Spleen (tissue), 7 donors: ENCODE data around the gene MRGPRD.

Source experiments
- POLR2A ChIP-seq, 3 donors: fragments of 450-650 bp; IDR thresholded peaks; one replicate each; pipeline ENCODE4 v1.5.1; 2017; ENCODE audit warnings: antibody characterized with exemption in 3 of 3, mild to moderate bottlenecking in 1 of 3
- POLR2AphosphoS5 ChIP-seq, 3 donors: sonication (generic); formaldehyde crosslinking; IDR thresholded peaks; one replicate each; pipeline ENCODE4 v1.5.1; 2017; ENCODE audit warnings: antibody characterized with exemption in 3 of 3
- TF ChIP-seq, protein P1 (sequence below), 11 experiments: fragments of 200-600 bp in 7 of 11; fragments of 450-650 bp in 4 of 11; sonication (generic) in 4 of 11; IDR thresholded peaks in 8 of 11; conservative IDR thresholded peaks in 3 of 11; 1 replicate in 7 of 11; 2 replicates in 4 of 11; pipeline versions ENCODE4 v1.4.0 to v1.8.0; 2016 to 2021; ENCODE audit warnings: antibody characterized with exemption in 11 of 11, inconsistent platforms in 4 of 11, mild to moderate bottlenecking in 1 of 11
- donor health status: DM: no; HTN: no; CAD: no; lungs with moderate emphysema.
- donor health status: DM: no; HTN: no; CAD: no.
- donor health status: DM: no; HTN: no; CAD: no.

- TF ChIP-seq POLR2AphosphoS5 (IDR thresholded peaks at IDR 0.05) (no peak), POLR2A (IDR thresholded peaks at IDR 0.05) (no peak)
- TF ChIP-seq, protein P1, sequence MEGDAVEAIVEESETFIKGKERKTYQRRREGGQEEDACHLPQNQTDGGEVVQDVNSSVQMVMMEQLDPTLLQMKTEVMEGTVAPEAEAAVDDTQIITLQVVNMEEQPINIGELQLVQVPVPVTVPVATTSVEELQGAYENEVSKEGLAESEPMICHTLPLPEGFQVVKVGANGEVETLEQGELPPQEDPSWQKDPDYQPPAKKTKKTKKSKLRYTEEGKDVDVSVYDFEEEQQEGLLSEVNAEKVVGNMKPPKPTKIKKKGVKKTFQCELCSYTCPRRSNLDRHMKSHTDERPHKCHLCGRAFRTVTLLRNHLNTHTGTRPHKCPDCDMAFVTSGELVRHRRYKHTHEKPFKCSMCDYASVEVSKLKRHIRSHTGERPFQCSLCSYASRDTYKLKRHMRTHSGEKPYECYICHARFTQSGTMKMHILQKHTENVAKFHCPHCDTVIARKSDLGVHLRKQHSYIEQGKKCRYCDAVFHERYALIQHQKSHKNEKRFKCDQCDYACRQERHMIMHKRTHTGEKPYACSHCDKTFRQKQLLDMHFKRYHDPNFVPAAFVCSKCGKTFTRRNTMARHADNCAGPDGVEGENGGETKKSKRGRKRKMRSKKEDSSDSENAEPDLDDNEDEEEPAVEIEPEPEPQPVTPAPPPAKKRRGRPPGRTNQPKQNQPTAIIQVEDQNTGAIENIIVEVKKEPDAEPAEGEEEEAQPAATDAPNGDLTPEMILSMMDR (IDR thresholded peaks at IDR 0.05 in 8 of 11, conservative IDR thresholded peaks at IDR 0.05 in 3 of 11) = no peak
These were observed 24.1 kb downstream of the MRGPRD start for GRCh38 chr11:68956547-68957254.
